ENCODE measurements around the gene PLEKHJ1. TPM values are rescaled to one million over a fixed set of nuclear protein-coding genes. Genes with fewer than 3 reads are reported as not detected.
A peak's percentile ranks its signal among the peaks of the same experiment; 100 is the strongest.

PLEKHJ1 gene
- total and polyA plus RNA-seq, 7 donors = 40.7 to 255 (median 57.3) TPM

- 73 to 80% methylated on average over 11 of the region's 11 CpGs for WGBS, 2 donors
- H3K4me1 ChIP-seq = peaks cover 3 to 82% (median 71%) of the 10 kb centered on the region in 4 donors
- H3K27me3 ChIP-seq = no peaks in the 10 kb centered on the region
- DNase-seq = no peak
- H3K9me3 ChIP-seq = no peaks in the 10 kb centered on the region
- H3K27ac ChIP-seq = peak overlapping the region; percentile 80 to 92 (median 84)
- intact Hi-C loops (cut with DNase I) = loop anchor here (1.0 to 5.0 kb wide), 3 partner anchors 18 to 51 kb away; partner anchors contain the start of genes AP3D1, PLEKHJ1 and SF3A2
- H3K36me3 ChIP-seq = peaks cover 0 to 18% (median under 1%) of the 10 kb centered on the region in 4 donors
- peak overlapping the region in 3 of 4 donors; percentile 0 to 21 (median 12) for H3K4me3 ChIP-seq
- TF ChIP-seq, protein P1, sequence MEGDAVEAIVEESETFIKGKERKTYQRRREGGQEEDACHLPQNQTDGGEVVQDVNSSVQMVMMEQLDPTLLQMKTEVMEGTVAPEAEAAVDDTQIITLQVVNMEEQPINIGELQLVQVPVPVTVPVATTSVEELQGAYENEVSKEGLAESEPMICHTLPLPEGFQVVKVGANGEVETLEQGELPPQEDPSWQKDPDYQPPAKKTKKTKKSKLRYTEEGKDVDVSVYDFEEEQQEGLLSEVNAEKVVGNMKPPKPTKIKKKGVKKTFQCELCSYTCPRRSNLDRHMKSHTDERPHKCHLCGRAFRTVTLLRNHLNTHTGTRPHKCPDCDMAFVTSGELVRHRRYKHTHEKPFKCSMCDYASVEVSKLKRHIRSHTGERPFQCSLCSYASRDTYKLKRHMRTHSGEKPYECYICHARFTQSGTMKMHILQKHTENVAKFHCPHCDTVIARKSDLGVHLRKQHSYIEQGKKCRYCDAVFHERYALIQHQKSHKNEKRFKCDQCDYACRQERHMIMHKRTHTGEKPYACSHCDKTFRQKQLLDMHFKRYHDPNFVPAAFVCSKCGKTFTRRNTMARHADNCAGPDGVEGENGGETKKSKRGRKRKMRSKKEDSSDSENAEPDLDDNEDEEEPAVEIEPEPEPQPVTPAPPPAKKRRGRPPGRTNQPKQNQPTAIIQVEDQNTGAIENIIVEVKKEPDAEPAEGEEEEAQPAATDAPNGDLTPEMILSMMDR (IDR thresholded peaks at IDR 0.05) = no peak
- TF ChIP-seq POLR2A (IDR thresholded peaks at IDR 0.05) (no peak), POLR2AphosphoS5 (IDR thresholded peaks at IDR 0.05) (no peak), EP300 (IDR thresholded peaks at IDR 0.05) (no peak)
Measured at GRCh38 chr19:2185734-2186070, 50.4 kb downstream of the PLEKHJ1 start.

DNA sequence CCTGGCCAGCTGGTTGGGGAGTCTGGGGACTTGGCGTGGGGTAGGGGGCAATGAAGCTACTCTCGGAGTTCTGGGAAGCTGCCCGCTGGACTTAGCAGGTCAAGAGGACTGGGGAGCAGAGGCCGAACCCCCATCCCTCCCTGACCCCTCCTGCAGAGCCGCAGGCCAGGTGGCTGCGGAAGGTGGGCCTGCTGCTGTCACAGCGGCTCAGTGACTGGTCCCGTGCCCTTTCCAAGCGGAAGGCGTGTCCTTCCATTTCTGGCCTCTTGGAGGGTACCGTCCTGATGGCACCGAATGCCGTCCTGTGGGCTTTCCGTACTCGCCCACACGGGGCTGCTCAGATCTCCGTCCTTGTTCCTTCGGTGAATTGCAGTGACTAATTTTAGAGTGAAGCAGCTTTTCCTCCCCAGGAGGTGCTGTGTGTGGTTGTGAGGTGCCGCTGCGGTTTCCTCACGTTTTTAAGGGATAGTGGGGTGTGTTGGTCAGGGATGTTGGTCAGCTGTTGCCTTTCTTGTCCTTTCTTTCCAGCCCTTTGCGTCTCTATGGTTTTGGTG is 51.6 kb downstream of the PLEKHJ1 start:
- no peaks in the 10 kb centered on the region for H3K27me3 ChIP-seq
- intact Hi-C loops (cut with DNase I) = no loop called here
- H3K4me3 ChIP-seq = no peak overlapping the region
- DNase-seq = no peak
- H3K36me3 ChIP-seq = peaks cover 0 to 15% (median 0%) of the 10 kb centered on the region in 4 donors
- WGBS, 2 donors = 95 to 96% methylated on average over 22 of the region's 22 CpGs
- peaks cover 3 to 84% (median 71%) of the 10 kb centered on the region in 4 donors for H3K4me1 ChIP-seq
- no peaks in the 10 kb centered on the region for H3K9me3 ChIP-seq
- TF ChIP-seq EP300 (IDR thresholded peaks at IDR 0.05) = no peak
- H3K27ac ChIP-seq = peak overlapping the region in 2 of 4 donors; percentile 80 to 92

Small RNA genes within 50 kb of the gene (small RNA-seq; reads per million reads assigned to genes)
- 0 to 0.32 (median 0.12) reads per million in 3 donors for gene MIR1227

Other genes starting within 250 kb of the PLEKHJ1 start
- 10 to 100 TPM; 43.8 to 82.8 (median 50.3) TPM for gene BTBD2, start 220.6 kb downstream of the PLEKHJ1 start, total RNA-seq
- gene BTBD2, start 220.6 kb downstream of the PLEKHJ1 start, polyA plus RNA-seq = 10 to 100 TPM; 31.9 to 58.7 (median 46.2) TPM
- 100 to 1,000 TPM in 3 of 4 donors, 10 to 100 TPM in 1; 83.1 to 124 (median 107) TPM for gene MKNK2, start 185.1 kb downstream of the PLEKHJ1 start, total RNA-seq
- 100 to 1,000 TPM; 121 to 157 (median 129) TPM for gene MKNK2, start 185.1 kb downstream of the PLEKHJ1 start, polyA plus RNA-seq
- 10 to 100 TPM; 25.7 to 65.4 (median 32.0) TPM for gene MOB3A, start 140.0 kb downstream of the PLEKHJ1 start, total RNA-seq
- 10 to 100 TPM; 14.4 to 36.1 (median 14.6) TPM for gene MOB3A, start 140.0 kb downstream of the PLEKHJ1 start, polyA plus RNA-seq
- gene IZUMO4, start 139.4 kb downstream of the PLEKHJ1 start, total RNA-seq = 1 to 10 TPM; 2.3 to 6.0 (median 4.6) TPM
- gene IZUMO4, start 139.4 kb downstream of the PLEKHJ1 start, polyA plus RNA-seq = 1 to 10 TPM; 2.4 to 8.5 (median 3.5) TPM
- gene AP3D1, start 84.8 kb downstream of the PLEKHJ1 start, total RNA-seq = 10 to 100 TPM; 43.1 to 83.1 (median 51.2) TPM
- 100 to 1,000 TPM in 1 of 3 donors, 10 to 100 TPM in 2; 47.4 to 127 (median 72.6) TPM for gene AP3D1, start 84.8 kb downstream of the PLEKHJ1 start, polyA plus RNA-seq
- gene DOT1L, start 72.4 kb downstream of the PLEKHJ1 start, total RNA-seq = 1 to 10 TPM; 4.6 to 8.0 (median 6.3) TPM
- 10 to 100 TPM in 2 of 3 donors, 1 to 10 TPM in 1; 6.9 to 26.0 (median 12.6) TPM for gene DOT1L, start 72.4 kb downstream of the PLEKHJ1 start, polyA plus RNA-seq
- gene SF3A2, start 495 bp upstream of the PLEKHJ1 start, total RNA-seq = 10 to 100 TPM; 17.5 to 59.8 (median 24.4) TPM
- gene SF3A2, start 495 bp upstream of the PLEKHJ1 start, polyA plus RNA-seq = 10 to 100 TPM; 16.9 to 61.3 (median 26.4) TPM
- gene AMH, start 13.0 kb upstream of the PLEKHJ1 start, total RNA-seq = 1 to 10 TPM in 2 of 4 donors, under 1 TPM in 1, not detected in 1; 0.99 to 1.9 (median 1.8) TPM
- gene AMH, start 13.0 kb upstream of the PLEKHJ1 start, polyA plus RNA-seq = 1 to 10 TPM in 1 of 3 donors, under 1 TPM in 1, not detected in 1; 0.69 to 3.3 TPM
- gene JSRP1, start 20.1 kb upstream of the PLEKHJ1 start, total RNA-seq = under 1 TPM in 1 of 4 donors, not detected in 3; 0.36 TPM
- gene JSRP1, start 20.1 kb upstream of the PLEKHJ1 start, polyA plus RNA-seq = 1 to 10 TPM in 2 of 3 donors, not detected in 1; 1.0 to 1.6 TPM
- gene PEAK3, start 45.8 kb upstream of the PLEKHJ1 start, total RNA-seq = under 1 TPM; 0.41 to 0.82 (median 0.63) TPM
- gene PEAK3, start 45.8 kb upstream of the PLEKHJ1 start, polyA plus RNA-seq = under 1 TPM; under 0.01 to 0.74 (median 0.46) TPM
- under 1 TPM in 1 of 4 donors, not detected in 3; 0.14 TPM for gene LINGO3, start 71.8 kb upstream of the PLEKHJ1 start, total RNA-seq
- under 1 TPM in 1 of 3 donors, not detected in 2; 0.70 TPM for gene LINGO3, start 71.8 kb upstream of the PLEKHJ1 start, polyA plus RNA-seq
- gene LSM7, start 92.3 kb upstream of the PLEKHJ1 start, total RNA-seq = 100 to 1,000 TPM in 2 of 4 donors, 10 to 100 TPM in 2; 51.5 to 139 (median 100) TPM
- gene LSM7, start 92.3 kb upstream of the PLEKHJ1 start, polyA plus RNA-seq = 100 to 1,000 TPM; 234 to 427 (median 235) TPM
- gene SPPL2B, start 92.4 kb upstream of the PLEKHJ1 start, total RNA-seq = 10 to 100 TPM; 14.6 to 47.4 (median 24.0) TPM
- gene SPPL2B, start 92.4 kb upstream of the PLEKHJ1 start, polyA plus RNA-seq = 100 to 1,000 TPM in 1 of 3 donors, 10 to 100 TPM in 1, 1 to 10 TPM in 1; 6.0 to 145 (median 12.0) TPM
- under 1 TPM in 3 of 4 donors, not detected in 1; 0.16 to 0.68 (median 0.28) TPM for gene TMPRSS9, start 123.9 kb upstream of the PLEKHJ1 start, total RNA-seq
- under 1 TPM in 1 of 3 donors, not detected in 2; 0.26 TPM for gene TMPRSS9, start 123.9 kb upstream of the PLEKHJ1 start, polyA plus RNA-seq
- 10 to 100 TPM; 23.6 to 29.3 (median 26.3) TPM for gene TIMM13, start 191.3 kb upstream of the PLEKHJ1 start, total RNA-seq
- 100 to 1,000 TPM in 2 of 3 donors, 10 to 100 TPM in 1; 92.2 to 135 (median 101) TPM for gene TIMM13, start 191.3 kb upstream of the PLEKHJ1 start, polyA plus RNA-seq
- gene LMNB2, start 220.6 kb upstream of the PLEKHJ1 start, total RNA-seq = 10 to 100 TPM in 3 of 4 donors, 1 to 10 TPM in 1; 7.4 to 19.7 (median 12.6) TPM
- gene LMNB2, start 220.6 kb upstream of the PLEKHJ1 start, polyA plus RNA-seq = 10 to 100 TPM; 15.0 to 74.4 (median 20.3) TPM
- gene GADD45B, start 239.8 kb upstream of the PLEKHJ1 start, total RNA-seq = 100 to 1,000 TPM in 2 of 4 donors, 10 to 100 TPM in 2; 82.0 to 708 (median 108) TPM
- gene GADD45B, start 239.8 kb upstream of the PLEKHJ1 start, polyA plus RNA-seq = 10 to 100 TPM; 25.0 to 56.3 (median 54.7) TPM

Measured in sigmoid colon (tissue), 7 donors.